ENCODE results near the gene GAB1.

Gene GAB1

DNA sequence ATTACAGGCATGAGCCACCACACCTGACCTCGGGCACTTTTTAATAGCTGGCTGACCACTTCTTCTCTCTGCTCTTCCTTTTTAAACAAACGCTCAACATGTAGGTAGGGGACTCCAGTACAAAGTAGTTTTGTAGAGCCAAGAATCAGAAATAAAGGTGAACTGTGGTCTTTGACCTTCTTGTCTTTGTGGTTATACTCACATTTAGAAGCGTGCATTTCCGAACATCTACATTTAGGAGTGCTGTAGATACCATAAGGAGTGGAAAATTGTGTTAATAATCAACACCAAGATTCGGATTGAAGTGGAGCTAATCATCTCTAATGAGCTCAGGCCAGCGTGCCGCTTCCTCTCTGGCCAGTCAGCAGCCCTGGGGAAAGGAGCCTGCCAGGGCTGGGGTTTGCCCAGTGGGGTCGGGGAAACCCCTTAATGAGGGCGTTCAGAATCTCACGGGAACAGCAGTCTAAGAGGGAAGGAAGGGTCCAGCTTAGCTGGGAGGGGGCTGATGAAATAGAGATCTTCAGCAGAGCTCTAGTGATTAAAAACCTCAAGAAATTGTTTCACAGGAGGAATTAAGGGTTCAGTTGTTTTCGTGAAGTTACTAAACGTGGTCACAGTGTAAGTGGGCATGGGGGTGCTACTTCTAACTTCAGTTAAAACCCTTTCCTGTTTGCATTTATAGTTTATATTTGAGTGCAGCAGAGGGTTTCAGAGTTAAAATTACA is 81.2 kb downstream of the GAB1 start:
- Histone ChIP-seq H3K27ac (ENCODE audit: low read depth, low read length) (no peak overlapping the region), H3K36me3 (ENCODE audit: control insufficient read depth, insufficient read depth, low read length) (peaks cover 2% of the 10 kb centered on the region), H3K4me1 (ENCODE audit: control insufficient read depth, insufficient read depth, low read length) (peaks cover 2% of the 10 kb centered on the region), H3K27me3 (ENCODE audit: control insufficient read depth, insufficient read depth, low read length) (no peaks in the 10 kb centered on the region), H3K4me3 (ENCODE audit: low read length) (no peak overlapping the region), H3K9ac (ENCODE audit: low read length) (no peak overlapping the region)

DNA sequence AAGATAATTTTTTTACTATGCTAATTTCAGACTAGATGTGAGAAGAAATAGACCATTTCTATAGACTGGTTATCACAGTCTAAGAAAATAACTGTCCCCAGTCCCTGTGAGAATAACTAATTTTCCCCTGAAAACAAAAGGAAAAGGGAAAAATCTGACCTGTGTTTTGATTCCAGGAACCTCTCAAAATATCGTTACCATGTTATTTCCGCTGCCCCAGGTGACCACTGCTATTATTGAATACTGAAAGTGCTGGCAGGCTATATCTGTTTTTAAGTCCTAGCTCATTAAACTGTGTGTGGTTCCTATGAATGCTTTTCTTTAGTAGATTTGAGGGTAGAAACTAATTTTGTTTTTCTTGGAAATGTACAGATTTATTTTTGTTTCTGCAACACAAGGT is 83.6 kb downstream of the GAB1 start:
- Histone ChIP-seq H3K27ac (ENCODE audit: low read depth, low read length) (no peak overlapping the region), H3K36me3 (ENCODE audit: control insufficient read depth, insufficient read depth, low read length) (peaks cover 3% of the 10 kb centered on the region), H3K4me1 (ENCODE audit: control insufficient read depth, insufficient read depth, low read length) (peaks cover 2% of the 10 kb centered on the region), H3K27me3 (ENCODE audit: control insufficient read depth, insufficient read depth, low read length) (no peaks in the 10 kb centered on the region), H3K9ac (ENCODE audit: low read length) (no peak overlapping the region), H3K4me3 (ENCODE audit: low read length) (no peak overlapping the region)

DNA sequence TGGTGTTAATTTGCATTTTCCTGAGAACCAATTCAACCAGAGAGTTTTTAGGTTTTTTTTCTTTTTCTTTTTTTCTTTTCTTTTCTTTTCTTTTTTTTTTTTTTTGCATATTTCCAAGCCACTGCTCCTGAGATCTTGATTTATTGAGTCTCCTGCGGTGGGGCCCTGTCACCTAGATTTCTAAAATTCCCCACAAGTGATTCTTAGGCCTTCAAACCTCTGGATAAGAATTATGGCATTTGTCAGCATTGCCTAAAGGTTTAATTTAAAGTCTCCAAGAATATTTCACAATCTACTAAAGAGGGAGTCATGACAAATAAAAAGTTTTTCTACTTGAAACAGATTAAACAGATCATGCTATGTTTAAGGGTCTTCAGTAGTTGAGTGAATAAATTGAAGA is 84.9 kb downstream of the GAB1 start:
- Histone ChIP-seq H3K36me3 (ENCODE audit: control insufficient read depth, insufficient read depth, low read length) (peaks cover 7% of the 10 kb centered on the region), H3K4me3 (ENCODE audit: low read length) (no peak overlapping the region), H3K27ac (ENCODE audit: low read depth, low read length) (no peak overlapping the region), H3K9ac (ENCODE audit: low read length) (no peak overlapping the region), H3K27me3 (ENCODE audit: control insufficient read depth, insufficient read depth, low read length) (no peaks in the 10 kb centered on the region), H3K4me1 (ENCODE audit: control insufficient read depth, insufficient read depth, low read length) (peaks cover 2% of the 10 kb centered on the region)

DNA sequence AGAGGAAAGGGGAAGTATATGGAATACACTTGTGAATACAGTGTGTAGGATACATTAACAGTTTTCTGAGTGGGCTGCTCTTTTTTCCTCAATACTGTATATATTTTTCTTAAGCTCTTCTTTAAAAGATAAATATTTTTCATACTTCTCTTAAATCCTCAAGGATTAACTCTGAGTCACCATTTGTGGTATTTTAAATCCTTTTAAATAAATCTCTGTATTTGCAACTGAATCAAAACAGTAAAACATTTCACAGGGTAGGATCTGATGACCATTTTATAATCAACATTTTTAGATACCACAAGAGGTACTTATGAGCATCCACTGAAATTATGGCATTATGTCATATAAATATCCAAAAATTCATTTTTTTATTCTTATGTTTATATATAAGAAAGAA is 87.6 kb downstream of the GAB1 start:
- no peak overlapping the region for H3K9ac ChIP-seq (ENCODE audit: low read length)
- H3K27me3 ChIP-seq (ENCODE audit: control insufficient read depth, insufficient read depth, low read length) = no peaks in the 10 kb centered on the region
- peaks cover 5% of the 10 kb centered on the region for H3K36me3 ChIP-seq (ENCODE audit: control insufficient read depth, insufficient read depth, low read length)
- H3K27ac ChIP-seq (ENCODE audit: low read depth, low read length) = no peak overlapping the region
- H3K4me3 ChIP-seq (ENCODE audit: low read length) = no peak overlapping the region
- peaks cover 2% of the 10 kb centered on the region for H3K4me1 ChIP-seq (ENCODE audit: control insufficient read depth, insufficient read depth, low read length)

DNA sequence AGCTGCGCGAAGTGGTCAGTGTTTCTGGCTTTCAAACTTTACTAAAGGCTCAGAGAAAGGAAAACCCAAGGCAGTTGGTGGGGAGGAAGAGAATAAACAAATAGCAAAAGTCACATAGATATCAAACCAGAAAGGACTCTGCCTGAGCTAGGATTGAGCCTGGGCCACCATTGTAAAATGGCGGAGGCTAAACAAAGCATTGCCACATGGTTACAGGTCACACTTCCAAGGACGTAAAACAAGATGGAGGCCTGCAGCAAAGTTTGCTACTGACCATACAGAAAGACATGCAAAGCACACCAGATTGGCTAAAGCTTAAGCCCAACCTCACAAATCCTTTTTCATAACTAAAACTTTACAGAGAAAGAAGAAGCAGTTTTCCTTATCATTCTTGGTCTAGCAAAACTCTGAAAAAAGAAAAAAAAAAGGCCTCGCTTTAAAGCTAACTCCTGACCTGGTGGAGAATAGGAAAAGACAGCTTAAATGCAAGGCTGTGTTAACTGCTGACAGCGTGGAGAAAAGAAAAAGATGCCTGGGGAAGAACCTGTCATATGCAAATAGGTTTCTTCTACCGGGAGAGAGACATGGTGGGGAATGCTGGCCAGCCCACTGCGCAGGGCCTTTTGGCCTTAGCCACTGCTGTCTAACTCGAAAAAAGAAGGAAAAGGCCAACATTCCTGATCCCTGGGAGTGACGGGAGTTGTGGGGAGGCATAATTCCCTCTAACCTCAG is 95.0 kb downstream of the GAB1 start:
- Histone ChIP-seq H3K4me1 (ENCODE audit: control insufficient read depth, insufficient read depth, low read length) (no peaks in the 10 kb centered on the region), H3K36me3 (ENCODE audit: control insufficient read depth, insufficient read depth, low read length) (no peaks in the 10 kb centered on the region), H3K9ac (ENCODE audit: low read length) (no peak overlapping the region), H3K27me3 (ENCODE audit: control insufficient read depth, insufficient read depth, low read length) (no peaks in the 10 kb centered on the region), H3K27ac (ENCODE audit: low read depth, low read length) (no peak overlapping the region), H3K4me3 (ENCODE audit: low read length) (no peak overlapping the region)

DNA sequence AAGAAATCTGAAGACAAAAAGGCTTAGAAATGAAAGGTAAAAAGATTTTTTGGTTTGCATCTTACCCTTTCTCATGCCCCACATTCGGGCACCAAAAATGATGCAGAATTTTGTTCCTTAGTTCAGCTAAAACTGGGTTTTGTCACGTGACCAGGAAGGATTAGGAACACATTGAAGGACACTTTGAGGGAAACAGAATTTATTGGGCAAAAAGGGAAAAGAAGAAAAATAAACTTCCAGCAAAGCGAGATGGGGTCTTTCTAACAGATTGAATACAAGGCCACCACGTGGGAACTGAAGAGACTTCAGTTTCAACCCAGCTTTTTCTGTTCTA is 95.5 kb downstream of the GAB1 start:
- Histone ChIP-seq H3K36me3 (ENCODE audit: control insufficient read depth, insufficient read depth, low read length) (no peaks in the 10 kb centered on the region), H3K4me3 (ENCODE audit: low read length) (no peak overlapping the region), H3K27me3 (ENCODE audit: control insufficient read depth, insufficient read depth, low read length) (no peaks in the 10 kb centered on the region), H3K9ac (ENCODE audit: low read length) (no peak overlapping the region), H3K4me1 (ENCODE audit: control insufficient read depth, insufficient read depth, low read length) (no peaks in the 10 kb centered on the region), H3K27ac (ENCODE audit: low read depth, low read length) (no peak overlapping the region)

DNA sequence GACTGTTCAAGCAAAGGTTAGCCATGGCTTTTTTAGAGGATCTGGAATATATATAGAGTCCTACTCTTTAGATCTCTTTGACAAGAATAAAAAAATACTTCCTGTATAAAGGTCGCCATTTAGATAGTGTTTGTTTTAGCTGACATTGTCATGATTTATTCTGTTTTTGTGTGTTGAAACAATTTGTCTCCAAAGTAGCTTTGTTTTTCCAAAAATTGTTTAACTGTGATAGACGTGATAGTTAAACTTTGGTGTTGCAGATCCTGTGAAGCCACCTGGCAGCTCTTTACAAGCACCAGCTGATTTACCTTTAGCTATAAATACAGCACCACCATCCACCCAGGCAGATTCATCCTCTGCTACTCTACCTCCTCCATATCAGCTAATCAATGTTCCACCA is 96.6 kb downstream of the GAB1 start:
- Histone ChIP-seq H3K36me3 (ENCODE audit: control insufficient read depth, insufficient read depth, low read length) (no peaks in the 10 kb centered on the region), H3K4me3 (ENCODE audit: low read length) (no peak overlapping the region), H3K27me3 (ENCODE audit: control insufficient read depth, insufficient read depth, low read length) (no peaks in the 10 kb centered on the region), H3K4me1 (ENCODE audit: control insufficient read depth, insufficient read depth, low read length) (no peaks in the 10 kb centered on the region), H3K27ac (ENCODE audit: low read depth, low read length) (no peak overlapping the region), H3K9ac (ENCODE audit: low read length) (no peak overlapping the region)

DNA sequence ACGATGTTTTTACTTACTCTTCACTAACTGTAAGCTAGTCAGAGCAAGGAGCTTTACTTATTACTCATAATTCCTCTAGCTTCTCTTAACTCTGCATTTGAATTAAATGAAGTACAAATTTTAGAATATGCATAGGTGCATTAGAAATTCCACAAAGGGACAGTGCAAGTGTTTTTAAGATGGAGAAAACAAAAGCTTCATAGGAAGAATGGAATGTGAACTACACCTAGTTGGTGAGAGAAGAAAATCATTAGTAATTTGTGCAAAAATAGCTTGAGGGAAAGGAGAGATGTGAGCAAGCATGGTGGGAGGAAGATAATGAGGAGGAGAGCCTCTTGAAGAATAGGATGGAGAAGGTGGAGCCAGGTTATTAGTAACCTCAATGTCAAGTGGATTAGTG is 99.3 kb downstream of the GAB1 start:
- no peak overlapping the region for H3K9ac ChIP-seq (ENCODE audit: low read length)
- peaks cover 6% of the 10 kb centered on the region for H3K36me3 ChIP-seq (ENCODE audit: control insufficient read depth, insufficient read depth, low read length)
- H3K27me3 ChIP-seq (ENCODE audit: control insufficient read depth, insufficient read depth, low read length) = no peaks in the 10 kb centered on the region
- H3K4me3 ChIP-seq (ENCODE audit: low read length) = no peak overlapping the region
- no peaks in the 10 kb centered on the region for H3K4me1 ChIP-seq (ENCODE audit: control insufficient read depth, insufficient read depth, low read length)
- no peak overlapping the region for H3K27ac ChIP-seq (ENCODE audit: low read depth, low read length)

DNA sequence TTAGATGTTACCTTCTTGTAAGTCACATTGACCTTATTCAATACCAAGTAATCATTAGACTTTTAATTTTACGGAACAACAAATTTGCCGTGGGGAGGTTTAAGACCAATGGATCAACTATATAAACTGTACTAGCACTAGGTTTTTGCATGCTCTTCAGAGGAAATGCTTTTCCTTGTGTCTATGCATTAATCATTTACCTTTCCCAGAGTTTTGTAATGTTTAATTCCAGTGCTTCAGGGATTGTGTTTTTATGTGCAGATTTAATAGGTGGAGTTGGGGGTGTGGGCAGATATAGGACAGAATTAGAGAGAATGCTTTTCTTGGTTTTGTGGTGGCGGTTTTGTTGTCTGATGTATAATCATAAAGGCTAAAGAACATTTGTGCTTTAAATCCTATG is 100.8 kb downstream of the GAB1 start:
- Histone ChIP-seq H3K36me3 (ENCODE audit: control insufficient read depth, insufficient read depth, low read length) (peaks cover 6% of the 10 kb centered on the region), H3K9ac (ENCODE audit: low read length) (no peak overlapping the region), H3K4me1 (ENCODE audit: control insufficient read depth, insufficient read depth, low read length) (no peaks in the 10 kb centered on the region), H3K27me3 (ENCODE audit: control insufficient read depth, insufficient read depth, low read length) (no peaks in the 10 kb centered on the region), H3K27ac (ENCODE audit: low read depth, low read length) (no peak overlapping the region), H3K4me3 (ENCODE audit: low read length) (no peak overlapping the region)

DNA sequence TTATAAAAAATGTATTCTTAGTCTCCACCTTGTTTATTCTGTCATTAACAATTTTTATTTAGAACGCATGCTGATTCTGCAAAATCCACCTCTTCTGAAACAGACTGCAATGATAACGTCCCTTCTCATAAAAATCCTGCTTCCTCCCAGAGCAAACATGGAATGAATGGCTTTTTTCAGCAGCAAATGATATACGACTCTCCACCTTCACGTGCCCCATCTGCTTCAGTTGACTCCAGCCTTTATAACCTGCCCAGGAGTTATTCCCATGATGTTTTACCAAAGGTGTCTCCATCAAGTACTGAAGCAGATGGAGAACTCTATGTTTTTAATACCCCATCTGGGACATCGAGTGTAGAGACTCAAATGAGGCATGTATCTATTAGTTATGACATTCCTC is 101.3 kb downstream of the GAB1 start:
- H3K27ac ChIP-seq (ENCODE audit: low read depth, low read length) = no peak overlapping the region
- H3K4me1 ChIP-seq (ENCODE audit: control insufficient read depth, insufficient read depth, low read length) = no peaks in the 10 kb centered on the region
- peaks cover 6% of the 10 kb centered on the region for H3K36me3 ChIP-seq (ENCODE audit: control insufficient read depth, insufficient read depth, low read length)
- H3K27me3 ChIP-seq (ENCODE audit: control insufficient read depth, insufficient read depth, low read length) = no peaks in the 10 kb centered on the region
- no peak overlapping the region for H3K9ac ChIP-seq (ENCODE audit: low read length)
- no peak overlapping the region for H3K4me3 ChIP-seq (ENCODE audit: low read length)

DNA sequence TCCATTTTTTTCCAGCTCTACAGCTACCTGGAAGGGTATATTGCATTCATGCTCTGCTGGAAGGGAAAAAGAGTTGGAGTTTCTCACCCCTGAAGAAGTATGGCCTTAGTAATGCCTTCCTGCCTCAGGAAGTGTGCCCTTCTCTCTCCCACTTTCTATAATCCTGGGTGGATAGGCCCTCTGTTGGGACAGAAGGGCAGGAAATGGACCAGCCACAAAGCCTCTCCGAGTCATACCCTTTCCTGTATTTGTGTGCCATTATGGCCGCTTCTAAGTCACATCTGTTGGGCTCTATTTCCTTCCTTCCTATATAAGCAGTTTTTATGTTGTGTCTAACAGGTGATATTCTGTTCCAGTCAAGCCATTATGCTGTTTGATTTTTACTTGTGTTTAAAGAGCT is 102.0 kb downstream of the GAB1 start:
- Histone ChIP-seq H3K27me3 (ENCODE audit: control insufficient read depth, insufficient read depth, low read length) (no peaks in the 10 kb centered on the region), H3K9ac (ENCODE audit: low read length) (no peak overlapping the region), H3K36me3 (ENCODE audit: control insufficient read depth, insufficient read depth, low read length) (peaks cover 6% of the 10 kb centered on the region), H3K4me3 (ENCODE audit: low read length) (no peak overlapping the region), H3K27ac (ENCODE audit: low read depth, low read length) (no peak overlapping the region), H3K4me1 (ENCODE audit: control insufficient read depth, insufficient read depth, low read length) (no peaks in the 10 kb centered on the region)

DNA sequence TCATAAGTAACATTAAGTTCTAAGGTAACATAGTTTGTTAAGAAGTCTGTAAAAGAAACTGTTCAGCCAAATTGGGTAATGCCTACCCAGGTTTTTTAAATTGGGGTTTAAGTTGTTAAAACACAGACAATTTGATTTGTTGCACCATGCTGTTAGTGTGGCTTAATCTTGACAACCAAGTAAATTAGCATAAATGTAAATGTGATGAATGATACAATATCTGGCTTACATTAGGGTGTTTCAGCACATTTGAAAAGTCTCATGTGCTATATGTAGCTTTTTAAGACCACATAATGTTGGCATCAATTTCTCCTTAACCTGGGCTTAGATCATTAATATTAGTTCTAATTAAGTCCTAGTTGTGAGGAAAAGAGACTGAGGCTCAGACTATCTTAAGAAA is 104.4 kb downstream of the GAB1 start:
- peaks cover 6% of the 10 kb centered on the region for H3K36me3 ChIP-seq (ENCODE audit: control insufficient read depth, insufficient read depth, low read length)
- no peak overlapping the region for H3K4me3 ChIP-seq (ENCODE audit: low read length)
- no peak overlapping the region for H3K9ac ChIP-seq (ENCODE audit: low read length)
- no peaks in the 10 kb centered on the region for H3K4me1 ChIP-seq (ENCODE audit: control insufficient read depth, insufficient read depth, low read length)
- H3K27ac ChIP-seq (ENCODE audit: low read depth, low read length) = no peak overlapping the region
- H3K27me3 ChIP-seq (ENCODE audit: control insufficient read depth, insufficient read depth, low read length) = no peaks in the 10 kb centered on the region

DNA sequence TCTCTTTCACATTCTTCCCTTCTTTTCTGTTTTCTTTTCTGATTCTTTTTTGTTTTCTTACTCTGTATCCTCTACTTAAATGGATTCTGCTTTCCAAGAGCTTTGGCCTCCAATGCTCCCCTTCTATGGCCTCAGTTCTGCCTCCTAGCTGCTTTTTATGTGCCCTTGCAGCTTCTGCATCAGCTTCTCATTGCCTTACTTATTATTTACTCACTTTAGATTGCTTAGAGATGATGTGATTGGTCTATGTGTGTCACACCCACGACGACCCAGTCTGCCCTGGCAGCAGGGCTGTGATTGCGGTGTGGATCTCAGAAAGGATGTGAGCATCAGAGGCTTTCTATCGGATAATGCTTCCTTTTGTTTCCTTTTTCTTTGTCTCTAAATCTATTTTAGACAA is 105.0 kb downstream of the GAB1 start:
- no peak overlapping the region for H3K9ac ChIP-seq (ENCODE audit: low read length)
- H3K27me3 ChIP-seq (ENCODE audit: control insufficient read depth, insufficient read depth, low read length) = no peaks in the 10 kb centered on the region
- H3K4me1 ChIP-seq (ENCODE audit: control insufficient read depth, insufficient read depth, low read length) = no peaks in the 10 kb centered on the region
- peaks cover 6% of the 10 kb centered on the region for H3K36me3 ChIP-seq (ENCODE audit: control insufficient read depth, insufficient read depth, low read length)
- H3K27ac ChIP-seq (ENCODE audit: low read depth, low read length) = no peak overlapping the region
- no peak overlapping the region for H3K4me3 ChIP-seq (ENCODE audit: low read length)

Data from rectal smooth muscle tissue (tissue), 1 donor.